Measurements from ENCODE around the gene ME1. TPM values are rescaled to one million over a fixed set of nuclear protein-coding genes. Genes with fewer than 3 reads are reported as not detected.

Gene ME1
- total RNA-seq (2016; rRNA removed; fragmentation: Illumina TruSeq; extraction: Trizol) (not detected in 2 replicates), polyA plus RNA-seq (2011; rRNA removed) (not detected in 2 replicates), polyA minus RNA-seq (2011; rRNA and poly(A)+ RNA removed; ENCODE audit: low replicate concordance) (6.9 TPM in 1 of 2 replicates, not detected in the other), Bru-seq, nascent RNA (percentile 9 among the genes with signal in this experiment), BruChase-seq, experiment 1, labeled RNA remaining after a 6-hour chase (percentile 4 among the genes with signal in this experiment), BruChase-seq, experiment 2, labeled RNA remaining after a 2-hour chase (percentile 9 among the genes with signal in this experiment)
- not detected in 2 replicates for total RNA-seq (2016; cell fraction: cytosol; rRNA removed; fragmentation: Illumina TruSeq; extraction: Trizol; ENCODE audit: low read depth)
- not detected in 2 replicates for total RNA-seq (2016; cell fraction: insoluble cytoplasmic fraction; rRNA removed; fragmentation: Illumina TruSeq; extraction: Trizol)
- not detected in 2 replicates for total RNA-seq (2016; cell fraction: membrane; rRNA removed; fragmentation: Illumina TruSeq; extraction: Trizol)
- total RNA-seq (2016; cell fraction: nucleus; rRNA removed; fragmentation: Illumina TruSeq; extraction: Trizol) = not detected in 2 replicates
- not detected in 2 replicates for polyA plus RNA-seq (2011; cell fraction: cytosol; rRNA removed)
- polyA plus RNA-seq (2011; cell fraction: nucleus; rRNA removed) = not detected in 2 replicates
- polyA plus RNA-seq (2012) = not detected in 2 replicates
- not detected in 2 replicates for polyA plus RNA-seq (2016; cell fraction: cytosol; fragmentation: Illumina TruSeq; extraction: Trizol; ENCODE audit: low read depth)
- polyA plus RNA-seq (2016; cell fraction: insoluble cytoplasmic fraction; fragmentation: Illumina TruSeq; extraction: Trizol; ENCODE audit: low read depth) = not detected in 2 replicates
- polyA plus RNA-seq (2016; cell fraction: membrane; fragmentation: Illumina TruSeq; extraction: Trizol; ENCODE audit: low read depth) = not detected in 2 replicates
- not detected in 2 replicates for polyA plus RNA-seq (2016; cell fraction: nucleus; fragmentation: Illumina TruSeq; extraction: Trizol; ENCODE audit: insufficient read depth, low read depth)
- polyA minus RNA-seq (2011; cell fraction: cytosol; rRNA and poly(A)+ RNA removed) = not detected in 2 replicates
- not detected in 2 replicates for polyA minus RNA-seq (2011; cell fraction: nucleus; rRNA and poly(A)+ RNA removed)
- long read RNA-seq, experiment 1 = 0 reads
- long read RNA-seq, experiment 2 = 0 reads

- in situ Hi-C loops (cut with HindIII; ENCODE audit: extremely low pct_ligation_motif_present, low pct_unique_long_range_greater_than_20kb) = no loop called here
- Histone ChIP-seq H3K4me3 (replicated peaks in 1 of 3; ENCODE audit: insufficient read depth in 1 of 3, low read depth in 2 of 3, low read length in 3 of 3) (no peak within 1 kb of the TSS), H3K9ac (ENCODE audit: insufficient read depth, low read depth, low read length) (no peak within 1 kb of the TSS), H3K27me3 (ENCODE audit: control insufficient read depth in 1 of 2, insufficient read depth in 2 of 2, low read length in 2 of 2) (no peaks in the 10 kb centered on the region; a peak in 1 of 5 replicates), H4K20me1 (ENCODE audit: insufficient read depth, low read length) (no peaks in the 10 kb centered on the region), H2AFZ (ENCODE audit: low read length) (no peak within 1 kb of the TSS), H3K9me3 (ENCODE audit: low read length) (no peaks in the 10 kb centered on the region), H3K4me1 (ENCODE audit: insufficient read depth, low read length) (no peaks in the 10 kb centered on the region), H3K79me2 (ENCODE audit: insufficient read depth, low read length) (no peaks in the 10 kb centered on the region), H3K4me2 (ENCODE audit: low read depth, low read length) (no peak within 1 kb of the TSS), H3K36me3 (replicated peaks in 1 of 2; ENCODE audit: control insufficient read depth in 1 of 2, insufficient read depth in 2 of 2, low read length in 2 of 2) (no peaks in the 10 kb centered on the region), H3K27ac (ENCODE audit: extremely low read length, insufficient read depth, low read length) (no peak within 1 kb of the TSS)
- DNase-seq (ENCODE audit: low spot score) (no peak), FAIRE-seq (no peak), ATAC-seq (no peak)
- WGBS (ENCODE audit: low lambda C conversion rate) = 84% methylated on average over 63 of the region's 74 CpGs
- BruUV-seq (replicated peaks) = no TSS peak
- POLR2A ChIA-PET = no interaction called here
- no peak for TF ChIP-seq ZNF639 (CRISPR knock-in tag; conservative IDR thresholded peaks at IDR 0.05)
- 0 out of 2 replicates have a peak, but pooled peaks have one; percentile 29 for TF ChIP-seq NFE2L2 (IDR thresholded peaks at IDR 0.05; ENCODE audit: low read length)
- CTCF ChIA-PET (ENCODE audit: low intra/inter-chr PET ratio, low total read pairs) = no interaction called here
- intact Hi-C loops (cut with micrococcal nuclease; ENCODE audit: unreplicated experiment) = no loop called here
Measured at GRCh38 chr6:83430611-83431544, at the start of gene ME1. TSS of gene ME1 (minus strand) at chr6:83431051. CDS start at chr6:83430954, 97 bp downstream.
